Activated CD8-positive, alpha-beta memory T cell treated with anti-CD3 and anti-CD28 coated beads, Interleukin-2, amount 10 ng/mL, durations not matched to agents 7 days and 5 days (primary cell): ENCODE measurements around the gene SESN3. TPM values are rescaled to one million over a fixed set of nuclear protein-coding genes. Genes with fewer than 3 reads are reported as not detected.
"Not testable (repeated sequence)": the region's sequence is repeated elsewhere in the genome, so short reads cannot be mapped to it uniquely, and the experiment has no call there.

Source experiments
- ATAC-seq: fragments of 150-1000 bp; cut with Tn5 transposase; one replicate; pipeline ENCODE4 v1.10.0; 2021; ENCODE audit warnings: moderate library complexity
- CTCF ChIA-PET: fragments of 350-600 bp; sonication (Branson Sonifier 250); formaldehyde crosslinking; loops from one replicate; lab custom pipeline; 2021; ENCODE audit warnings: antibody characterized with exemption; lab: Charles Lee
- DNase-seq: peaks from one replicate; pipeline ENCODE4 v3.0.0-alpha.2; 2020
- H3K27ac Mint-ChIP-seq: one replicate; pipeline ENCODE4 v1.8.0; 2021; ENCODE audit warnings: mild to moderate bottlenecking, mixed read lengths
- H3K27me3 Mint-ChIP-seq: one replicate; pipeline ENCODE4 v1.8.0; 2021; ENCODE audit warnings: mixed read lengths
- H3K36me3 Mint-ChIP-seq: one replicate; pipeline ENCODE4 v1.8.0; 2021; ENCODE audit warnings: mild to moderate bottlenecking, mixed read lengths
- H3K4me1 Mint-ChIP-seq: one replicate; pipeline ENCODE4 v1.8.0; 2021; ENCODE audit warnings: mixed read lengths
- H3K4me3 Mint-ChIP-seq: one replicate; pipeline ENCODE4 v1.8.0; 2021; ENCODE audit warnings: mild to moderate bottlenecking, moderate library complexity, mixed read lengths
- H3K9me3 Mint-ChIP-seq: one replicate; pipeline ENCODE4 v1.8.0; 2022; ENCODE audit warnings: low read depth, mixed read lengths
- total RNA-seq, 2 experiments: library from RNA; stranded (reverse); gene quantifications; one replicate each; pipeline ENCODE4 v1.2.3, GENCODE V29; 2021

The SESN3 gene
- total RNA-seq, 2 experiments from 2014 or later: 9.3 to 24.3 TPM

DNA sequence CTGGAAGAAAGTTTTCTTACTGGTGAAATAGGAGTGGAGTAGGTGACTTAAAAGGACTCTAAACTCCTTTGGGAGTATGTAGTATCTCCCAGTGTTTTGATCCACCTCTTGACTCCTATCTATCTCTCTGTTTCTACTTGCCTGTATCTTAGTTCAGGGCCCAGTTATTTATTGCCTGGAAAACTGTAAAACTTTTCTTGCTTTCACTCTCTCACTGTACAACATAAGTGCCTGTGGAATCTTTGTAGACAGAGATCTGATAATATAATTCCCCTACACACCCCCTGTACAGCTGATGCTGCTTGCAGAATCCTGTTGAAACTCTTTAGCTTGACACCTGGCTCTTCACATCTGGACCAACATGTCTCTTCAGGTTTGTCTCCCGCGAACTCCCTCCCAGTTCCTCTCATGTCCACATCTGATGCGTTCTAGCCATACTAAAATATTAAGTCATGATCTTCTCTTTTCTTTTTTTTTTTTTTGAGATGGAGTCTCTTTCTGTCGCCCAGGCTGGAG lies 26.5 kb upstream of the SESN3 start:
- Mint-ChIP-seq H3K9me3 (no peaks in the 10 kb centered on the region), H3K27ac (no peak overlapping the region), H3K36me3 (no peaks in the 10 kb centered on the region), H3K4me3 (no peak overlapping the region), H3K27me3 (no peaks in the 10 kb centered on the region), H3K4me1 (peaks cover 24% of the 10 kb centered on the region)
- CTCF ChIA-PET: no interaction called here
- ATAC-seq: no peak
- no peak for DNase-seq

DNA sequence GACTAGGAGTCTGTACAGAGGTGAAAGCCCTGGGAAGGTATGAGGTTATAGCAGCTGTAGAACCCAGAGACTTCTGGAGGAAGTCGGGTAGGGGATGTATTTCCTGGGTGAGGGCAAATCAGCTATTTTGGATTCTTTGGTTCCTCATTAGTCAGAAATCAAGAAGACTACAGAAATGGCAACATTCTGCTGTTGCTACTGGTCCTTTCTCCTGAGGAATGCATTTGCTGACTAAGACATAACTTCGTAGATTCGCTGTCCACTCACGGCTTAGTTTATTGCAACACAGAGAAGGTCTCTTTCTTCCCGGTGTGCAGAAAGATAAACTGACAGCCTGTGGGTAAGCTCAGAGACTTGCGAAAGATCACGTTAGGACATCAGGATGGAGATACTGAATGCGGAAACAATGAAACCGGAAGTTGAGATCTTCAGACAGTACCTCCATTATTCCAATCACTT lies 25.3 kb upstream of the SESN3 start:
- no peaks in the 10 kb centered on the region for H3K27me3 Mint-ChIP-seq
- no peak overlapping the region for H3K4me3 Mint-ChIP-seq
- CTCF ChIA-PET: interaction anchor here (3.2 to 3.6 kb wide), 2 partner anchors 24 to 102 kb away, joined by 13 to 17 read pairs; partner anchors contain the start of gene SESN3
- H3K4me1 Mint-ChIP-seq: peaks cover 25% of the 10 kb centered on the region
- no peak overlapping the region for H3K27ac Mint-ChIP-seq
- H3K9me3 Mint-ChIP-seq: no peaks in the 10 kb centered on the region
- DNase-seq (no peak), ATAC-seq (no peak)
- no peaks in the 10 kb centered on the region for H3K36me3 Mint-ChIP-seq

DNA sequence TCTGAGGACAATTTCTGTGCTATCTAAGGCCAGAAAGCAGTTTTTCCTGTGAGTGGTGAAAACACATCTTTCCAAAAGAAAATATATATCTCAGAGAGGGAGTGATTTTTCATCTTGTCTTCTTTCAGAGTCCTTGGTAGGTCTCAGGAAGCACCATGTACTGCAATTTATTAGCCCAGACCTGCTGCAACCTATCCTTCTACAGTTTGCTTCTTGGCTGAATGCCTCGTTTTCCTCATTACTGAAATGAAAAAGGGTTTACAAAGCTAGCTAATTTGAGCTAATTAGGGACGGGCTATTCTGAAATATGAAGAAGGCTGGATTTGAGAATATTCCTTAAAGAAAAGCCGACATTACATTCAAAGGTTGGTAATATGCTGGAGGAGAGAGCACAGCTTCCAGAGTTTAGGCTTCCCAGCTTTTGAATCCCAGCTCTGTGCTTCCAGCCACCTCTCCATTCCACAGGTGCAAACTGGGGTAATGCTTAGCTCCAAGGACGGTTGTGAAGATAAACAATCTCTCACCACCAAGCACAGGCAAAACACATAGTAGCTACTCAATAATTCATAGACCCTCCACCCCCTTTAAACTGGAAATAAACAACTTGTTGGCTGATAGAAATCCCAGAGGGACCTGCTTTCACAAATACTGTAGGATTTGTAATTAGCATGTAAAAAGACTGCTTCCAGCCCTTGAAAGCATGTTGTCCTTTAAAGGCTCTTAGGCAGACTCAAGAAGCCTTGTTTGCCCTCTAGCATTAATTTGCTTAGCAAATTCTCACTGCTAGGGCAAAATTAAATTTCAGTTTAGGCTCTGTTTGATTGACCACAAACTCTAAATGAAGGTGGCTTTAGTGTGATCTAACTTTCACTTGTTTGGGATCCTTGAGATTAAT lies 24.5 kb upstream of the SESN3 start:
- no peak for DNase-seq
- Mint-ChIP-seq H3K27ac (peak overlapping the region; percentile 38), H3K4me3 (no peak overlapping the region), H3K36me3 (no peaks in the 10 kb centered on the region), H3K9me3 (no peaks in the 10 kb centered on the region), H3K4me1 (peaks cover 25% of the 10 kb centered on the region), H3K27me3 (no peaks in the 10 kb centered on the region)
- no peak for ATAC-seq
- CTCF ChIA-PET: interaction anchor here (0.8 to 3.6 kb wide), 6 partner anchors 23 to 450 kb away, joined by 3 to 17 read pairs (median 4); partner anchors contain the start of gene SESN3

DNA sequence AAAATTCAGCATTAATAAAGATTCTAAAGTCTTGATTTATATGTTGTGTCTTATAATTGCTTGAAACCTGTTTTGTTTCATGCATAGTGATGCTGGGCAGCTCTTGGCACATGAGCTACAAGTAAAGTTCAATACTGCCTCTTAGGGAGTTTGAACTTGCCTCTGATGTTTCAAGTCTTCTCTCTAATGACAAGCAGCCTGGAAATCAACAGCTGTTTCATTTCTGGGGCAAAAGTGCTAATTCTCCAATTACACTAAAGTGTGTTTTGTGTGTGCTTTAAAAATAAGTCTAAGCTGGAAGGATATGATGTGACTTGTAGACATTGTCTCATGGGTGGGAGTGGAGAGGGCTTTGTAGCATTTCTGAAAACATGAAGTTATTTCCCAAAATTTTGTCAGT lies 23.7 kb upstream of the SESN3 start:
- ATAC-seq: no peak
- Mint-ChIP-seq H3K27me3 (no peaks in the 10 kb centered on the region), H3K36me3 (no peaks in the 10 kb centered on the region), H3K27ac (peak overlapping the region; percentile 38), H3K9me3 (no peaks in the 10 kb centered on the region), H3K4me1 (peaks cover 25% of the 10 kb centered on the region), H3K4me3 (no peak overlapping the region)
- CTCF ChIA-PET: interaction anchor here (0.5 to 3.6 kb wide), 9 partner anchors 12 to 760 kb away, joined by 3 to 17 read pairs (median 4); partner anchors contain the start of gene SESN3
- no peak for DNase-seq

DNA sequence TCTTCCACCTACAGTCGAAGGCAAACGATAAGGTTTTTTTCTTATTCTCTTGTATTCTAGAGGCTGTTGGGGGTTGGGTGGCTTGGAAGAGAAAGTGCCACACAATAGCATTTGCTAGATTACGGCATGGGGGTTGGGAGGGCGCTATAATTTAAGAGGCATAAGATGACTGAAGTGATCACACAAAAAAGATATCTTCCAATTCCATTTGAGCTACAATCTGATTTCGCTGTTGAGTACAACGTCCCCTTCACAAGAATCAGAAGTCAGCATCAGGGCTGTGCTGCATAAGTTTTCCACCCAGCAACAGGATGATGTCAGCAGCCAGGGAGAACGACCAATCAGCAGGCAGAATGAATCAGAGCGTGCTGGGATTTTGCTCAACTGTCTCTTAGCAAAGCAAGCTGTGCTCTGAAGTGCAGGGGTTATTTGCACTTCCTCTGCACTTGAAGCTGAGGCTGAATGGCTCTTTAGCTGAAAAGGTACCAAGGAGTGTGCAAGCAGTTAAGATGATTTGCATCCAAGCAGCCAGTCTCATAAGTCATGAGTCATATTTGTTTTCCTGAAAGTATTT lies 23.2 kb upstream of the SESN3 start:
- Mint-ChIP-seq H3K9me3 (no peaks in the 10 kb centered on the region), H3K4me1 (peaks cover 25% of the 10 kb centered on the region), H3K27me3 (no peaks in the 10 kb centered on the region), H3K27ac (peak overlapping the region; percentile 79), H3K4me3 (peak overlapping the region; percentile 74), H3K36me3 (no peaks in the 10 kb centered on the region)
- ATAC-seq (peak; percentile 100), DNase-seq (peak; percentile 91)
- CTCF ChIA-PET: interaction anchor here (0.5 to 3.6 kb wide), 9 partner anchors 12 to 761 kb away, joined by 3 to 17 read pairs (median 4); partner anchors contain the start of gene SESN3

DNA sequence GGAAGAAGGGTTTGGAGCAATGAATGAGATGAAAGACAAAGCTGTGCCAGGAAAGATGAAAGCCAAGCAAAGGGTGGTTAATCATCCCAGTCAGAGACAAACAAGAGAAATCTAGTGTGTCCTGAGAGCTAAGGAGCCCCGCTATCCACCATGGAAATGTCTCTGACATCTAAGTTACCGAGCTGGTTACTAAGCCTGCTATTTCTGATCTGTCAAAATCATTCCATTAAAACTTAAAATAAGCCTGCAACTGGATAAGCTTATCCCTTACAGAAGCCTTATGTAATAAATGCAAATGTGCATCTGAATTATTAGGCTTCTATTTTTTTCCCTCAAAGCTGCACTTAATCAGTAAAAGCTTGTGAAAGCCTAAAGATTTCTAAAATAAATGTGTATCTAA lies 22.1 kb upstream of the SESN3 start:
- Mint-ChIP-seq H3K27me3 (no peaks in the 10 kb centered on the region), H3K36me3 (no peaks in the 10 kb centered on the region), H3K9me3 (no peaks in the 10 kb centered on the region), H3K4me1 (peaks cover 28% of the 10 kb centered on the region), H3K4me3 (no peak overlapping the region), H3K27ac (no peak overlapping the region)
- CTCF ChIA-PET: interaction anchor here (0.7 to 3.6 kb wide), 6 partner anchors 13 to 452 kb away, joined by 3 to 17 read pairs (median 4); partner anchors contain the start of gene SESN3
- ATAC-seq (no peak), DNase-seq (no peak)

DNA sequence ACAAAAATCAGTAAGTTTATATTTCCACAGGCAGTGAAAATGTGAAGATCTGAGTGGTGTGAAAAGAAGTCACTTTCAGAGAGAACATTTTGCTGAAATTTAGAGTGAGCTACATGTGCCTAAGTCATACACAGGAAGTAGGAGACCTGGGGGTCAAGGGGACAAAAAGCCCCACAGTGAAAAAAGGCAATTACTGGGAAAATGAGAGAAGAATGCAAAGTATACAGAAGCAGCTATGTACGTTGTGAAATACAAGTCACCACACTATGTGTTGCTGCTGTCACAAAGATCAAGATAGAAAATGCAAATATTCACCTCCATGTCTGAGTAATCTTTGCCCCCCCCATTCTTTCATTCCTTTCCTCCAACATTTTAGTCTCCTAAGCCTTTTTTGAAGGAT lies 21.6 kb upstream of the SESN3 start:
- peaks cover 28% of the 10 kb centered on the region for H3K4me1 Mint-ChIP-seq
- CTCF ChIA-PET: interaction anchor here (0.9 to 1.6 kb wide), 2 partner anchors 102 to 453 kb away, joined by 3 read pairs; no protein-coding TSS in a partner anchor
- H3K27me3 Mint-ChIP-seq: no peaks in the 10 kb centered on the region
- no peak overlapping the region for H3K27ac Mint-ChIP-seq
- no peak overlapping the region for H3K4me3 Mint-ChIP-seq
- ATAC-seq: no peak
- H3K9me3 Mint-ChIP-seq: no peaks in the 10 kb centered on the region
- DNase-seq: no peak
- H3K36me3 Mint-ChIP-seq: no peaks in the 10 kb centered on the region

DNA sequence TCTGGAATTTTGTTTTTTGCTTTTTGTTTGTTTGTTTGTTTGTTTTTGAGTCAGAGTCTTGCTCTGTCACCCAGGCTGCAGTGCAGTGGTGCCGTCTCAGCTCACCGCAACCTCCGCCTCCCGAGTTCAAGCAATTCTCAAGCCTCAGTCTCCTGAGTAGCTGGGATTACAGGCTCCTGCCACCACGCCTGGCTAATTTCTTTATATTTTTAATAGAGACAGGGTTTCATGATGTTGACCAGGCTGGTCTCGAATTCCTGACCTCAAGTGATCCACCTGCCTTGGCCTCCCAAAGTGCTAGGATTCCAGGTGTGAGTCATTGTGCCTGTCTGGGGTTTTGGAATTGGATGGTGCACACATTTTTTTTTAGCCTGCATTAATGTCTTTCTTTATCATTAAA lies 20.9 kb upstream of the SESN3 start:
- not testable (repeated sequence) for DNase-seq, ATAC-seq, H3K27ac Mint-ChIP-seq, H3K9me3 Mint-ChIP-seq, H3K27me3 Mint-ChIP-seq, H3K36me3 Mint-ChIP-seq, H3K4me3 Mint-ChIP-seq
- H3K4me1 Mint-ChIP-seq: peaks cover 28% of the 10 kb centered on the region
- CTCF ChIA-PET: interaction anchor here (1.6 kb wide), 1 partner anchor 454 kb away, joined by 3 read pairs; no protein-coding TSS in a partner anchor

DNA sequence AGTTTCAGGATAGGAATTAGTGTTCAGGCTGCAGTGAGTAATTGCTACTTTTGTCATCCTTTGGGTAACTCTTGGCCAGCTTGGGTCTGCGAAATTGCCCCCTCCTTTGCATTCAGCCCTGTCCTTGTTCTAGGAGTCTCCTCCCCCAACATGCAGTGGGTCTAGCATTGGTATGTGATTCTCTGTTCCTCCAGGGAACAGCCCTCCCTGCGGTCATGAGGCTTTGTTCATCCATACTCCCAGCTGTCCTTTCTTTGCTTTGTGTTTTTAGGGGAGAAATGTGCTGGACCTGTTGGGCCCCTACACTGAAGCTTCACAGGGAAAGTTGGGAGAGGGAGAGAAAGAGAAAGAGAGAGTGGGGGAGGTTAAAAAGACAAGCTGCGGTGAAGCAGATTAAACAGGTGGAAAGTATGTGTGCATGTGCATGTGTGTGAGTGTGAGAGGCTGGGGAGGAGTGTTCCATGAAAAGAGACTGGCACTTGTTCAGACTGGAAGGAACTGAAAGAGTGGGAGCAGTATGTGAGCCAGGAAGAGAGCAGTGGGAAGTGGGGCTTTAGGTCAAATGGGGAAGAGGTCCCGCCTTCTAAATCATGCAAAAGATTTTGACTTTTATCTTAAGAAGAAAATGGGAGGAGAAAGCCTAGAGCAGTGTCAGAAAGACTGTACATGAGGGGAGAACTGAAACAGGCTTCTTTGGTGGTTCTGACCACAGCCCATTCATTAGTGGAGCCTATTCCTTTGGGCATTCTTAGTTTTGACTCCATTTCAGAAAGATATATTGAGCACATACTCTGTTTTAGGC lies 17.9 kb upstream of the SESN3 start:
- CTCF ChIA-PET: interaction anchor here (1.2 kb wide), 1 partner anchor 97 kb away, joined by 3 read pairs; no protein-coding TSS in a partner anchor
- no peak for DNase-seq
- peaks cover 8% of the 10 kb centered on the region for H3K4me1 Mint-ChIP-seq
- no peak for ATAC-seq
- no peaks in the 10 kb centered on the region for H3K27me3 Mint-ChIP-seq
- H3K4me3 Mint-ChIP-seq: no peak overlapping the region
- H3K27ac Mint-ChIP-seq: no peak overlapping the region
- no peaks in the 10 kb centered on the region for H3K36me3 Mint-ChIP-seq
- no peaks in the 10 kb centered on the region for H3K9me3 Mint-ChIP-seq

DNA sequence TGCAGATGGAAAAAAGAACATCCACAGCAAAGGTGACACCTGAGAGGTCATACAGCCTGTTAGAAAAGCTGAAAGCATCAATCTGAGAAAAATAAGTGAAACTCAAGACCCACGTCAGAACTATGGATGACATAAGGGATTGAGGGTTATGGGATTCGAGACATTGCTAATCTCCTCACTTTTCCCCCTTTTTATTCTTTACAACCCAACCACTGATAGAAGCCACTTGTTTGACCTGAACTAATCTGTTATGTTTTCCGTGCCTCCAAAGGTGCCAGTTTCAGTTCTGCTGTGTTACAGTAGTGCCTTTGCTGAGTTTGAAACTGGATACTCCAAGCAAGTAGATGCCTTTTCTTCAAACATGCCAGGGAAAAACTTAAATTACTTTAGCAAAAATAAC lies 16.9 kb upstream of the SESN3 start:
- Mint-ChIP-seq H3K9me3 (no peaks in the 10 kb centered on the region), H3K27me3 (peaks cover 3% of the 10 kb centered on the region), H3K4me3 (no peak overlapping the region), H3K36me3 (no peaks in the 10 kb centered on the region), H3K4me1 (peaks cover 4% of the 10 kb centered on the region), H3K27ac (no peak overlapping the region)
- CTCF ChIA-PET: no interaction called here
- DNase-seq (no peak), ATAC-seq (no peak)

DNA sequence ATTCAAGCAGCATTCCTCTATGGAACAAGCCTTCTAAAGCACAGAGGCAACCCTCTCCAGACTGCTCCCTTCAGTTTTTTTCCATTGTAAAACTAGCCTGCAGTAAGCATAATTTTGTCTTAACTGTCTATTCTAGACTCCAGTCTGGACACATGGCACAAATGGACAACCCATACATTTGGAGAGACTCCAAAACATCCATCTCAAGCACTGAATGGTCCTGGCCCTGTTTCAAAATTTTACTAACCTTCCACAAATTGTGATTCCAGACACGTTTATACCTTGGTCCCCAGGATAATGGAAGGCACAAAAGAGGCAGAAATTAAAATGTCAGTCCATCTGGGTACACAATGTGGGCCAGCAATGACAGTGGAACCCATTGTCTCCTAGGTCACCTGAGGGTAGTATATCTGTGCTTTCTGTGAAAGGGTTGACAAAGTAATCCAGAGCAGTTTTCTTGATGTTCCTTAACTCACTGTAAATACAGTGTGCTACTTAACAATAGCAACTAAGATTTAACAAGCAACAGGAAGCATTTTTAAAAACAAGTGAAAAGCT lies 16.2 kb upstream of the SESN3 start:
- Mint-ChIP-seq H3K36me3 (no peaks in the 10 kb centered on the region), H3K4me1 (peaks cover 2% of the 10 kb centered on the region), H3K27me3 (peaks cover 3% of the 10 kb centered on the region), H3K4me3 (no peak overlapping the region), H3K9me3 (no peaks in the 10 kb centered on the region), H3K27ac (no peak overlapping the region)
- no peak for ATAC-seq
- no peak for DNase-seq
- CTCF ChIA-PET: no interaction called here

DNA sequence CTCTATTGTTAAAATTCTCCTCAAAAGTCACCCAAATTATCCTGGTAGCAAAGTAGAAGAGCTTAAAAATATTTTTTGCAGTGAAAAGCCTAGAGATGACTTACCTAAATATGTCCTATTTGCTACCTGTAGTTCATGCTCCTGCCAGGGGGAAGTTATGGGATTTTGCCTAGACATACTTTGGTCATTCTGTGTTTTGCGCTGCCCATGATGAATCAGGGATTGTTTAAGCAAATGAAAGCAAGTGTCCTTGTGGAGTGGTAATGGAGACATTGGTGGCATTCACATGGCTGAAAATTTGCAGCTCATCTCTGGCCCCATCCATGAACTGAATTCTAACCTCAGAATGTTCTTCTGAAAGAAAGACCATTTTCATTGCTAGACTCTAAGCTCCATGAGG lies 14.6 kb upstream of the SESN3 start:
- Mint-ChIP-seq H3K9me3 (no peaks in the 10 kb centered on the region), H3K4me1 (peaks cover 2% of the 10 kb centered on the region), H3K27ac (no peak overlapping the region), H3K4me3 (no peak overlapping the region), H3K27me3 (peaks cover 3% of the 10 kb centered on the region), H3K36me3 (no peaks in the 10 kb centered on the region)
- CTCF ChIA-PET: interaction anchor here (1.8 kb wide), 1 partner anchor 14 kb away, joined by 5 read pairs; no protein-coding TSS in a partner anchor
- DNase-seq (no peak), ATAC-seq (no peak)
